NCI-H2081 (cell line): Measurements from ENCODE around the gene PRXL2B.
"Not testable (repeated sequence)": the region's sequence is repeated elsewhere in the genome, so short reads cannot be mapped to it uniquely, and the experiment has no call there.

Experiments used
- DNase-seq, 2 experiments: peaks; one replicate each; lab custom pipeline; 2025; lab: John Stamatoyannopoulos, UW

PRXL2B gene

DNA sequence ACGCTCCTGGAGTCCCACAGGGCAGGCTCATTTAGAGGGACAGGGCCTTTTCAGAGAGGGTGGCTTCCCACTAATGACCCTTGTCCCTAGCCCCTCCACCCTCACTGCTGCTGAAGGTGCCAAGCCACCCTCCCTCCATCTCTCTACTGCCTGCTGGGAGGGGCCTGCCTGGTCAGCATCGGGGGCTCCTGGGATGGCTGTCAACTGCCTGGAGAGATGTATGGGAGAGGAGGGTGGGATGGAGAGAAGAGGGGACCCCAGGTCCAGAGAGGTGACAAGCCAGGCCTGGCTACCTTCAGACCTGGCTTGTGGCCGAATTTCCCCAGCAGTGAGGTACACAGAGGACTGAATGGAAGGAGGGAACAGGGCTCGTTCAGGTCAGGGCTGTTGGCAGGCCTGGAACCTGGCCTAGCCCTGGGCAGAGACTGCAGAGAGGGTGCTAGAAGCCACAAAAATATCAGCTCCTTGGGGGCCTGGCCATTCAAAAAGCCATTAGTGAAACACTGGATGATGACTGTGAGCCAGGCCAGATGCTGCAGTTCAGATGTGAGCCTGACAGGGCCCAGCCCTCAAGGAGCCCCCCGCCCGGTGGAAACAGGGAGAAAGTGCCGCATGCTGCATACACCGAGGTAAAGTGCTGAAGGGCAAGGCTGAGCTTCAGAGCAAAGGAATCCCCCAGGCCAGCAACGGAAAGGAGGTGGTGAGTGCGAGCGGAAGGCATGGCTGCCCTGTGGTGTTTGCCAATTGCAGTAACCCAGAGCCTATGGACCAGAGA is 26.2 kb downstream of the PRXL2B start:
- DNase-seq: no peak

- DNase-seq: no peak
Observed at GRCh38 chr1:2614145-2614544, 27.6 kb downstream of the PRXL2B start.

DNA sequence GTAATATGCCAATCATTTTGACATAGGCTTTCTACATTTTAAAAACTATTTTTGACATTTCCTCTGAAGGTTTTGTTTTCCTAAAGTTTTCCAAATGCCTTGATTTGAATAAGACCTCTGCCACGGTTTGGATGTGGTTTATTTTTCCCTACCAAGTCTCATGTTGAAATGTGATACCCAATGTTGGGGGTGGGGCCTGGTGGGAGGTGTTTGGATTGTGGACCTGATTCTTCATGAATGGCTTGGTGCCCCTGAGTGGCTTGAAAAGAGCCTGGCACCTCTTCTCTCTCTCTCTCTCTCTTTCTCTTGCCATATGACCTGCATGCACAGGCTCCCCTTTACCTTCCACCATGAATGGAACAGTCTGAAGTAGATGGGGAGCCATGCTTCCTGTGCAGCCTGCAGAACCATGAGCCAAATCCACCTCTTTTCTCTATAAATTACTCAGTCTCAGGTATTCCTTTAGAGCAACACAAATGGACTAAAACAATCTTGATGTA is 31.4 kb downstream of the PRXL2B start:
- no peak for DNase-seq

- no peak for DNase-seq
Observed at GRCh38 chr1:2623571-2624337, 37.2 kb downstream of the PRXL2B start.

GRCh38 chr1:2624735-2625300 is 38.2 kb downstream of the PRXL2B start:
- DNase-seq: no peak

DNA sequence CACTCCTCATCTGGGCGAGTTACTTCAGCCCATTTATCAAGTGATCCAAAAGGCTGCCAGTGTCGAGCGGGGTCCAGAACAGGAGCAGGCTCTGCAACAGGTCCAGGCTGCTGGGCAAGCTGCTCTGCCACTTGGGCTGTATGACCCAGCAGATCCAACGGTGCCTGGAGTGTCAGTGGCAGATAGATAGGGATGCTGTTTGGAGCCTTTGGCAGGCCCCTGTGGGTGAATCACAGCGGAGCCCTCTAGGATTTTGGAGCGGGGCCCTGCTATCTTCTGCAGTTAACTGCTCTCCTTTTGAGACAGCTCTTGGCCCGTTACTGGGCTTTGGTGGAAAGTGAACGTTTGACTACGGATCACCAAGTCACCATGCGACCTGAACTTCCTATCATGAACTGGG is 38.7 kb downstream of the PRXL2B start:
- no peak for DNase-seq

DNA sequence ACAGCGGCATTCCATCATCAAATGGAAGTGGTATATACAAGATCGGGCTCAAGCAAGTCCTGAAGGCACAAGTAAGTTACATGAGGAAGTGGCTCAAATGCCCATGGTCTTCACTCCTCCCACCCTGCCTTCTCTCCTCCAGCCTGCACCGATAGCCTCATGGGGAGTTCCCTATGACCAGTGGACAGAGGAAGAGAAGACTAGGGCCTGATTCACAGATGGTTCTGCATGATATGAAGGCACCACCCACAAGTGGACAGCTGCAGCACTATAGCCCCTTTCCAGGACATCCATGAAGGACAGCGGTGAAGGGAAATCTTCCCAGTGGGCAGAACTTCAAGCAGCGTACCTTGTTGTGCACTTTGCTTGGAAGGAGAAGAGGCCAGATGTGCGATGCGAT is 39.2 kb downstream of the PRXL2B start:
- not testable (repeated sequence) for DNase-seq

DNA sequence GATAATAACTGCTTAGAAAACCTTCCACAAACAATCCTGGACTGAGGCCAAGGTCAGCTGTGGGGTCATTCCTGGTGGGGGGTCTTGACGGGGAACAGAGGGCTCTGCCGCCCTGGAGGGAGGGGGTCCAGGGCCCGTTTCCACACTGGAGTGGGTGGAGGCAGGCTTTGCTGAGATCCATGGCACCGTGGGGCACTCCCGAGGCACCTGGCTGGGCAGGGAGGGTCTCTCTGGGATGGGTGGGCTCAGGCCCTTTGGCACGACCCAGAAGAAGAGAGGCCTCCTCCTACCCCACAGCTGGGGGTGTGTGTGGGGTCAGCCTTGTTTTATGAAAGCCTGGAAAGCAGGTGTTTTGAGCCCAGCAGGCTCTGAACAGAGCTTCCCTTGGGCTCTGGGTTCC is 41.2 kb downstream of the PRXL2B start:
- no peak for DNase-seq

DNA sequence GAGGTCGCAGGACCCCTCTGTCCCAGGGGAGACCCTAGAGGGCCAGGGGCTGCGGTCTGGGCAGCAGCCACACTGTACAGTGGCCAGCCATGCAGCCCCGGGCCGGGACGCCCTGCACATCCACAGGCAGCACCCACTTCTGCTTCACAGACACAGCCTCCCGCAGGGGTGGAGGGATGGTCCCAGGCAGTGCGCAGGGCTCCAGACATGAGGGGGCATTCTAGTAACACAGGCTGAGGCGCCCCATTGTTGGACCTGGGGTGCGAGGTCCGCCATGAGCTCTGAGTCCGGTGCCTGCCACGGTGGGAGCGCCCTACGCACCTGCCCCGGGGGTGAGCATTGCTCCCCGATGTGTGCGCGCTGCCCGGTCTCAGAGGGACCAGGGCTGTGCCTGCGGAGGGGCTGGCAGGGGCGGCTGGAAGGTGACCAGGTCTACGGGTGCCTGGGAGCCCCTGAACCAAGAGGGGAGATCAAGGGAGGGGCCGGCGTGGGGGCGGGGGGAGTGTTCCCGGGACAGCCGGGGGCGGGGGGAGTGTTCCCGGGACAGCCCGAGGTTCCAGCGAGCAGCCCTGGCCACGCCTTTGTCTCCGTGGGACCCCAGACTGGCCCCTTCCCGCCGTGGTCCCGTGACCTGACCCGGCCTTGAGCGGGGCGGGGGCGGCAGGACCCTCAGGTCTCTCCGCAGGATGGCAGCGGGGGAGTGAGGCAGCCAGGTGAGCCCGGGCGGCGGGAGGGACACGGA is 41.8 kb downstream of the PRXL2B start:
- no peak for DNase-seq

DNA sequence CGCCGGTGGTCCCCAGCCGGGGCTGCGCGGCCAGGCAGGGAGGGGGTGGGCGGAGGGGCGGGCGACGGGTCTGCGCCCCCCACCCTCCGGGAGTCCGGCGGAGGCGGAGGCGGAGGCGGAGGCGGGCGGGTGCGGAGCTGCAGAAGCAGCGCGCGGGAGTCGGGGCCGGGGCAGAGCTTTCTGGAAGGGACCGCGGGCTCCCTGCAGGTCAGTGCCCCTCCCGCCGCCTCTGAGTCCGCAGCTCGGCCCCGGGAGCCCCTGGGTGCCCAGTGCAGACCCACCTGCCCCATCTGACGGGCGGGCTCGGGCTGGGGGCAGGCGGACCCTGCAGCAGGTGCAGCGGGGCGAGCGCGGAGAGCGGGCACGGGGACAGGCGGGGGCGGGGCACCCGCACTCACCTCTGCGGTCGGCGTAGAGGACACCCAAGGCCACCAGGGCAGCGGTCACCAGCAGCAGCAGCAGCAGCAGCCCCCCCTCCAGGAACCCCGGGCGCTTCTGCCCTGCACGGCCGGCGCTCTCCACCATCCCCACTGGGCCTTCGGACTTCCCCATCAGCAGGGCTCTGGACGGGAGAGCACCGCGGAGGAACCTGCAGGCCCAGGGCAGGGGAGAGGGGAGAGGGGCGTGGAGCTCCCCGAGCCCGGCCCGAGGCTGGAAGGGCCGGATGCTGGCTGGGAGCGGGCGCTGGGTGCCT is 42.5 kb downstream of the PRXL2B start:
- no peak for DNase-seq

DNA sequence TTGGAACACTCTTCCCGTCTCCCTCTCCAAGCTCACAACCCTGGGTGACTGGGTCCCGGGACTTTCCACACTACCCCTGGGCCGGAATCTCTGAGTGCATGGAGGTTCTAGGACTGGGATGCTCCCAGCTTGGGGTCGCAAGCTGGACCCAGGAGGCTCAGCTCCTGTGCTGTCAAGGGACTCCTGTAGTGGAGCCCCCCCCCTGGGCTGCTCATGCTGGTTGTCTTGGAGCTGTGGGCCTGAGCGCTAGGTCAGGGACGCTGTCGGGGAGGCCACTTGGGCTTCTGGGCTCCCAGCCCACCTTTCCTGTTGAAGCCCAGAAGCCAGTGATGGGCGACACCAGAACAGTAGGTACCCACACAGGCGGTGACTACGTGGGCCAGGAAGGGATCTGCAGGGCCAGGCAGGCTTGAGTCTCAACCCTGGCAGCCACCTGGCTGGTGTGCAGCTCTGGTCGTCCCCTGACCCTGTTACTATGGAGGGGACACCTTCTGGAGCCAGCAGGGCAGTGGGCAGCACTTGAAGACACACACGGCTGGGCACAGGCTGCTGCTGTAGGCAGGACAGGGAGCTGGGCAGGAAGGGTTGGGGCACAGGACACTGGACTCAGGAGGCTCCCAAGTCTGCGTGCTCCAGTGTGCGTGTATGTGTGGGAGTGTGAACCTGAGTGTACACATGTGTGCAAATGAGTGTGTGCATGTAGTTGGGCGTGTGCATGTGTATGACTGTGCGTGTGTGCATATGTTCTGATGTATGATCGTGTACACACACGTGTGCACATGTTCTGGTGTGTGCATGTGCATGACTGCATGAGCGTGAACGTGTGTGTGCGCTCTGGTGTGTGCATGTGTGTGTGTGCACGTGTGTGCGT is 43.3 kb downstream of the PRXL2B start:
- no peak for DNase-seq

DNA sequence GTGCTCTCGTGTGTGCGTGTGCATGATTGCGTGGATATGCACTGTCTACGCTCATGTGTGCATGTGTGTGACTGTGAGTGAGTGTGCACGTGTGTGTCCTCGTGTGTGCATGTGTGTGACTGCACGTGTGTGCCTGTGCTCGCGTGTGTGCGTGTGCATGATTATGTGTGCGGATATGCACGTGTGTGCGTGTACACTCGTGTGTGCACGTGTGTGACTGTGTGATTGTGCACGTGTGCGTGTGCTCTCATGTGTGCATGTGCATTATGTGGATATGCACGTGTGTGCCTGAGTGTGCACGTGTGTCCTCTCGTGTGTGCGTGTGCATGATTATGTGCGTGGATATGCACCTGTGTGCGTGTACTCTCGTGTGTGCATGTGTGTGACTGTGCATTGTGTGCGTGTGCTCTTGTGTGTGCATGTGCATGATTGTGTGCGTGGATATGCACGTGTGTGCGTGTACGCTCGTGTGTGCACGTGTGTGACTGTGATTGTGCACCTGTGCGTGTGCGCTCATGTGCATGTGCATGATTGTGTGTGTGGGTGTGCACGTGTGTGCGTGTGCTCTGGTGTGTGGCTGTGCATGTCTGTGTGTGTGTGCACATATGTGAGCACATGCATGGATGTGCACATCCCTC is 44.0 kb downstream of the PRXL2B start:
- no peak for DNase-seq

GRCh38 chr1:2631136-2632050 is 44.8 kb downstream of the PRXL2B start:
- DNase-seq: no peak

DNA sequence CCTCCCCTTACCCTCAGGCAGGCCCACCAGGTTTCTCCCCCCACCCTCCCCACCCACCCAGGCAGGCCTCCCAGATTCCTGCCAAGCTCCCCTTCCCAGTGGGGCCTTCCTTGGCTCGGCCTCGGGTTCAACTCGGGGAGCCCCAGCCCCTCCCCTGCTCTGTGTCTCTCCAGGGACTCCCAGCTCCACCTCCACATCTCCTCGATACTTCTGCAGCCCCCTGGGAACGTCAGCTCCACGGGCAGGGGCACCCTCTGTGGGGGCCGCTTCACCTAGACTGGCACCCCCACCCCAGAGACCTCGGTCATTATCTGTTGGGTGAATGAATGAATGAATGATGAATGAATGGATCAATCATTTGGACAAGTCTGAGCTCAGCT is 45.5 kb downstream of the PRXL2B start:
- no peak for DNase-seq

DNA sequence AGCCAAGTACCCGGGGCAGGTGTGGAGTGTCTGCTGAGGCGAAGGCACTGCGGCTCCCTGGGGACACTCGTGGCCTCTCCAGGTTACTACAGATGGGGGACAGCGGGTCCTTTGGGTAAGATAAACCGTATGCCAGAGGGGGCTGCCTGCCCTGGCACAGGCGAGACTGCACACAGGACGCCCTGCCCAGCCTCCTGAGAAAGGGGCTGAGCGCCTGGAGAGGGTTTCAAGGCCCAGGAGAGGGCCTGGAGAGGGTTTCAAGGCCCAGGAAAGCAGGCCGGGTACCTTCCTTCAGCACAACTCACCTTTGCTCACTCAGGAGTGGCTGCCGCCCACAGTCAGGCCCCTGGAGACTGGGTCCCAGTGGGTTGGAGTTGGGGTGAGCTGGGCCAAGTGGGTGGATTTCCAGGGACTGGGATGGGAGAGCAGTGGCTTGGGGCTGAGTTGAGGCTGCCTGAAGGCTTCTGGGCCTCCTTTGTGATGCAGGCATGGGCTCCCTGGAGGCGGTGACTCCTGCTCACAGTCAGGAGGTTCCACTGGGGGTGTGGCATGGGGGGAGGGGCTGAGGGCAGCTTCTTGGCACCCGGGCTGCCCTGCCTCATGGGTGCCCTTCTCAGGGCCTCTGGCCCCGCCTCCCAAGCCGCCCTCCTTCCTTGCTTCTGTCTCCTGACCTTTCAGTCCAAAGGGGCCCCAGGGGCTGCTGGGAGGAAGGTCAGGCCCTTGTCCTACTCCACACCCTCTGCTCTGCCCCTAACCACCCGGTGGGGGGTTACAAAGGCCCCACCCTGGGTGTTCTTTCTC is 46.2 kb downstream of the PRXL2B start, which contains the start of gene MMEL1:
TSS of gene MMEL1 (minus strand) at position 456 of the 801 bp plus-strand sequence. CDS start 3,532 bp downstream, outside the sequence.
- DNase-seq: no peak

DNA sequence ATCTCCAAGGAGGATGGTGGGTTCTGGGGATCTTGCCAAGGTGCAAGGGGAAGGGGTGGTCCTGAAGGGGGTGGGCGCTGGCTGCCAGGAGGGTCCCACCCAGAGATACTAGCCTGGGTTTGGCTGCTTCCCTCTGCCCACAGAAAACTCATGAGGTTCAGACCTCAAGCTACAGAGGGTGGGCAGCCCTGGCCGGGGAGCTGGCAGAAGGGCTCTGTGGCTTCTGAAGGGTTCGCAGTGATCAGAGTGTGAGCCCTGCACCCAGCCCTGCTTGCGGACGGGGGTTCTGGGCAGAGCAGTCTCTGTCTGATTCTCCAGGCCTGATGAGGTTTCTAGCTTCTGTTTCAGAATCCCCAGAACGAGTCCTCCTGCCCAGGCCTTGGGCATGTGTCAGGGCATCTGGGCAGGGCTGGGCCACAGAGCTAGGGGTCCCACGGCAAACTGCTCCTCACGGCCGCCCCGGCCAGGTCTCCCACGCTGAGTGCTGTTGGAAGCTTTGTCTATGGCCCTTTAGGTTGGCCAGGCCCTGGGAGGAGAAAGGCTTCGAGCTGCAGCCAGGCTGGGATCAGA is 46.9 kb downstream of the PRXL2B start:
- DNase-seq: no peak

DNA sequence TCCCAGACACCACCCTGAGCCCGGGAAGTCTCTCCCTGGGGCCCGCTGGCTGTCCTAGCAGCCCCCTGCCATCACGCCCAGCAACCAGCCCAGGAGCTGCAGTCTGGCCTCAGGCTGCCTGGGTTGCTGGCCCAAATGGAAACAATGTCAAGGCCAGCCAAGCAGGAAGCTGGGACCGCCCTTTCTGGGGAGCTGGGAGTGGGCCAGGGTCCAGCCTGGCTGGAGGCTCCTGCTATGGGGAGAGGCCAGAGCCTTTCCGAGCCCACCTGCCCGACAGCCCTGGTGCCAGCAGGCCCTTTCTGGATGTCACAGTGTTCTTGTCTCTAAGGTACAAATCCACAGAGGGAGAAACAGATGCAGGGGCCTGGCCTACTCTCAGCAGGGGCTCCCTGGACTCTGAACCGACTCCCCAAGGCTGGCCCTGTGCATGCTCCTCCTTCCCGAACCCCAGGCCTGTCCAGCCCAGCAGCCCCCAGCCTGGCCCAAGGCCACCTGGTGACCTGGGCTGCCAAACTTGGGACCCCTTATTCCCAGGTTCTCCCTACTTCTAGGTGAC is 47.4 kb downstream of the PRXL2B start:
- no peak for DNase-seq
